Skeletal muscle tissue (tissue), 4 donors: ENCODE data around the gene DENND5A. TPM values are rescaled to one million over a fixed set of nuclear protein-coding genes. Genes with fewer than 3 reads are reported as not detected.
"Not testable (repeated sequence)": the region's sequence is repeated elsewhere in the genome, so short reads cannot be mapped to it uniquely, and the experiment has no call there.

Source experiments
- H3K27ac ChIP-seq: one replicate; pipeline ENCODE4 v1.7.0; 2013; ENCODE audit warnings: mild to moderate bottlenecking, low read depth, low read length, inconsistent platforms
- H3K27me3 ChIP-seq, 3 donors: one replicate each; pipeline ENCODE4 v1.7.0; 2013; ENCODE audit warnings: low read length in 3 of 3; ENCODE audit not compliant: control insufficient read depth in 3 of 3, insufficient read depth in 3 of 3
- H3K36me3 ChIP-seq, 3 donors: one replicate each; pipeline ENCODE4 v1.7.0; 2013; ENCODE audit warnings: low read length in 3 of 3; ENCODE audit not compliant: control insufficient read depth in 3 of 3, insufficient read depth in 3 of 3
- H3K4me1 ChIP-seq, 3 donors: one replicate each; pipeline ENCODE4 v1.7.0; 2013; ENCODE audit warnings: low read length in 3 of 3, mild to moderate bottlenecking in 3 of 3; ENCODE audit not compliant: control insufficient read depth in 3 of 3, insufficient read depth in 3 of 3
- H3K4me3 ChIP-seq, 3 donors: one replicate each; pipeline ENCODE4 v1.7.0; 2013; ENCODE audit warnings: low read length in 3 of 3
- H3K9ac ChIP-seq, 3 donors: one replicate each; pipeline ENCODE4 v1.7.0; 2013; ENCODE audit warnings: low read length in 3 of 3, mild to moderate bottlenecking in 3 of 3, moderate library complexity in 2 of 3, low read depth in 1 of 3
- H3K9me3 ChIP-seq, 3 donors: one replicate each; pipeline ENCODE4 v1.7.0; 2013; ENCODE audit warnings: low read length in 3 of 3; ENCODE audit not compliant: control insufficient read depth in 3 of 3
- total RNA-seq: library from RNA; depleted of rRNA; stranded (reverse); fragments of >200 nt; gene quantifications from one replicate; pipeline ENCODE4 v1.2.3, GENCODE V29; 2014
- donor health status: Osteomylitis.

DENND5A gene
- total RNA-seq, 1 donor from 2014 or later: 118 TPM

- no peak overlapping the region for H3K4me3 ChIP-seq
- H3K27me3 ChIP-seq: no peaks in the 10 kb centered on the region
- no peaks in the 10 kb centered on the region for H3K9me3 ChIP-seq
- no peak overlapping the region for H3K9ac ChIP-seq
- no peaks in the 10 kb centered on the region for H3K4me1 ChIP-seq
- H3K27ac ChIP-seq: no peak overlapping the region
- peaks cover 6 to 14% (median 11%) of the 10 kb centered on the region in 3 donors for H3K36me3 ChIP-seq
Observed at GRCh38 chr11:9201372-9202162, 63.6 kb downstream of the DENND5A start.

GRCh38 chr11:9200471-9200870 is 64.7 kb downstream of the DENND5A start:
- Histone ChIP-seq H3K9me3 (no peaks in the 10 kb centered on the region), H3K4me1 (no peaks in the 10 kb centered on the region), H3K27me3 (no peaks in the 10 kb centered on the region), H3K27ac (no peak overlapping the region), H3K4me3 (no peak overlapping the region), H3K9ac (no peak overlapping the region), H3K36me3 (peaks cover 6 to 14% (median 11%) of the 10 kb centered on the region in 3 donors)

DNA sequence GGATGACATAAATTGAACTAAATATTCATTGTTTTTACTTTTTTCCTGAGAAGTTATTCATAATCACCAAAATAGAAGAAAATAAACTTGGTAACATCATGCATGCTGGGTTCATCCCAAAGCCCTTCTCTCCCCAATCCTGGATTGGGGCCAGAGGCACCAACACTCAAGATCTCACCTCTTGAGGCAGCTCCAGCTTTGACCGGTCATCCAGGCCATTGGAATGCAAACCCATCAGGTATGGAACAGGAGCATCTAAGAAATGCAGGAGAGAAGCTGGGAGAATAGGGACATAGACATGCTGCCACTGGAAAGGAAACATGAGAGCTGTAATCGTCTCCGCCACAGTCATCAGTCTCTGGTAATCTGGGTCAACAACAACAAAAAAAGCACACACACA is 71.8 kb downstream of the DENND5A start:
- no peak overlapping the region for H3K9ac ChIP-seq
- H3K27me3 ChIP-seq: no peaks in the 10 kb centered on the region
- H3K4me1 ChIP-seq: no peaks in the 10 kb centered on the region
- no peak overlapping the region for H3K4me3 ChIP-seq
- H3K9me3 ChIP-seq: no peaks in the 10 kb centered on the region
- peaks cover 2 to 8% (median 3%) of the 10 kb centered on the region in 3 donors for H3K36me3 ChIP-seq
- no peak overlapping the region for H3K27ac ChIP-seq

GRCh38 chr11:9192561-9192960 is 72.6 kb downstream of the DENND5A start:
- H3K36me3 ChIP-seq: peaks cover 2 to 8% (median 3%) of the 10 kb centered on the region in 3 donors
- H3K27me3 ChIP-seq: no peaks in the 10 kb centered on the region
- no peak overlapping the region for H3K27ac ChIP-seq
- no peak overlapping the region for H3K9ac ChIP-seq
- no peaks in the 10 kb centered on the region for H3K4me1 ChIP-seq
- no peak overlapping the region for H3K4me3 ChIP-seq
- H3K9me3 ChIP-seq: no peaks in the 10 kb centered on the region

GRCh38 chr11:9190326-9191016 is 74.7 kb downstream of the DENND5A start:
- H3K27ac ChIP-seq, H3K9me3 ChIP-seq, H3K9ac ChIP-seq, H3K27me3 ChIP-seq, H3K4me1 ChIP-seq, H3K4me3 ChIP-seq, H3K36me3 ChIP-seq: not testable (repeated sequence)

DNA sequence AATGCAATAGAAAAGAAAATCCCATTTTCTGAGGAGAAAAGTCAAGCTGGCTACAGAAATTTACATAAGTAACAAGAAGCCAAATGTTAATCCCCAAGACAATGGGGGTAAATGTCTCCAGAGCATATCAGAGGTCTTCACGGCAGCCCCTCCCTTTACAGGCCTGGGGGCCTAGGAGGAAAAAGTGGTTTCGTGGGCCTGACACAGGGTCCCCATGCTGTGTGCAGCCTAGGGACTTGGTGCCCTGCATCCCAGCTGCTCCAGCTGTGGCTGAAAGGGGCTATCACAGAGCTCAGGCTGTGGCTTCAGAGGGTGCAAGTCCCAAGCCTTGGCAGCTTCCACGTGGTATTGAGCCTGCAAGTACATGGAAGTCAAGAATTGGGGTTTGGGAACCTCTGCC is 76.3 kb downstream of the DENND5A start:
- not testable (repeated sequence) for H3K36me3 ChIP-seq, H3K9ac ChIP-seq, H3K4me3 ChIP-seq, H3K4me1 ChIP-seq, H3K27me3 ChIP-seq, H3K27ac ChIP-seq, H3K9me3 ChIP-seq

DNA sequence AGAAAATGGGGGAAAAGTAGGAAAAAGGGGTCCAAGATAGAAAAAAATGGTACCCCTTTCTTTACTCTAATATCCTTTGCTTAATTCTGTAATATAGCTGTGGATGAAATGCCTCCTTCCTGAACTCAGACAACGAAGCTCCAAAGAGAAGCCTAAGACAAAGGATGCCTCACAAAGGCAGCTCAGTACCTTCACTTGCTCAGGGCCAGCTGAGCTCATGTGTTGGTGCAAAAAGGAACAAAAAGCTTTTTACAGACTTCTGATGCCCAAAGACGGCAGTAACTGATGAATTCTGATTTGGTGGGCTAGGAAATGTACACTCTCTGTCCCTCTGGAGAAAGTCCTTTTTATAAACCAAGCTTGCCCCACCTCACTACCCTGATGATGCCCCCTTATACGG is 77.5 kb downstream of the DENND5A start:
- H3K27me3 ChIP-seq: no peaks in the 10 kb centered on the region
- peaks cover 0 to 4% (median 3%) of the 10 kb centered on the region in 3 donors for H3K36me3 ChIP-seq
- no peaks in the 10 kb centered on the region for H3K4me1 ChIP-seq
- H3K9ac ChIP-seq: no peak overlapping the region
- H3K4me3 ChIP-seq: no peak overlapping the region
- H3K27ac ChIP-seq: no peak overlapping the region
- H3K9me3 ChIP-seq: no peaks in the 10 kb centered on the region

DNA sequence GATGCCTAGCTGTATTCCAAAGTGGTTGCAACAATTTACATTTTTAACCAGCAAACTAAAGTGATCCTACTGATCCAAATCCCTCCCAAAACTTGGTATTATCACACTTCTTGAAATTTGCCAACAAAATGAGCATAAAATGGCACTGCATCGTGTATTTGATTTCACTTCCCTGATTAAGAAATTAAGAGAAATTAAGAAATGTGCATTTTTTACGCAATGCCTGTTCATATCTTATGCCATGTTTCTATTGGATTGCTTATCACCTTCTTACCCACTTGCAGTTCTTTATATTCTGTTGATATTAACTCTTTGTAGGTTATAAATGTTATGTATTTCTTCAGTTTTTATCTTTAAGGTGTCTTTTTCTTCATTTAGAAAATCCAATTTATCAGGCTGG is 80.6 kb downstream of the DENND5A start:
- Histone ChIP-seq H3K27ac (no peak overlapping the region), H3K36me3 (peaks cover 6 to 13% (median 7%) of the 10 kb centered on the region in 3 donors), H3K4me3 (no peak overlapping the region), H3K9ac (no peak overlapping the region), H3K4me1 (no peaks in the 10 kb centered on the region), H3K9me3 (no peaks in the 10 kb centered on the region), H3K27me3 (no peaks in the 10 kb centered on the region)

DNA sequence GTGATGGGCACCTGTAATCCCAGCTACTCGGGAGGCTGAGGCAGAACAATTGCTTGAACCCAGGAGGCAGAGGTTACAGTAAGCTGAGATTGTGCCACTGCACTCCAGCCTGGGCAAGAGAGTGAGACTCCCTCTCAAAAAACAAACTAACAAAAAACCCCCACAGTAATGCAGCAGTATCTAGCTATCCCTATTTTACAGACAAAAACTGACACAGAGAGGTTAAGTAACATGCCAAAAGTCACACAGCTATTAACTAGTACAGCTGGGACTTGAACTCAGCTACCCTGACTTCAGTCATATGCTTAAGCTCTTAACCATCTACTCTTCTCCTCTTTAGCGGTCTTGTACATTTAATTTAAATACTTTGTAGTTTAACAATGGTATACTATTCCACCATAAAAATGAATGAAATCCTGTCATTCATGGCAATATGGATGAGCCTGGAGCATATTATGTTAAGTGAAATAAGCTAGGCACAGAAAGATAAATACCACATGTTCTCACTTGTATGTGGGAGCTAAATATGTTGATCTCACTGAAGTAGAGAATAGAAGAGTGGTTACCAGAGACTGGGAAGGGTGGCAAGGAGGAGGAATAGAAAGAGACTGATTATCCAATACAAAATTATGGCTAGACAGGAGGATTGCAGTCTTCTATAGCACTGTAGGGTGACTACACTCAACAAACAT is 82.8 kb downstream of the DENND5A start:
- no peaks in the 10 kb centered on the region for H3K4me1 ChIP-seq
- H3K4me3 ChIP-seq: no peak overlapping the region
- peaks cover 11 to 24% (median 19%) of the 10 kb centered on the region in 3 donors for H3K36me3 ChIP-seq
- H3K9me3 ChIP-seq: no peaks in the 10 kb centered on the region
- H3K9ac ChIP-seq: no peak overlapping the region
- no peak overlapping the region for H3K27ac ChIP-seq
- no peaks in the 10 kb centered on the region for H3K27me3 ChIP-seq

- Histone ChIP-seq H3K27ac (no peak overlapping the region), H3K9ac (no peak overlapping the region), H3K27me3 (no peaks in the 10 kb centered on the region), H3K9me3 (no peaks in the 10 kb centered on the region), H3K36me3 (peaks cover 11 to 32% (median 28%) of the 10 kb centered on the region in 3 donors), H3K4me1 (no peaks in the 10 kb centered on the region), H3K4me3 (no peak overlapping the region)
Observed at GRCh38 chr11:9180784-9181183, 84.4 kb downstream of the DENND5A start.
